NOMO-1 treated with DMSO at 0.1 percent for 48 hours (cell line): ENCODE results near the gene STOM.
"Not testable (repeated sequence)": the region's sequence is repeated elsewhere in the genome, so short reads cannot be mapped to it uniquely, and the experiment has no call there.

Experiments used
- DNase-seq: peaks from one replicate; lab custom pipeline; 2025; ENCODE audit not compliant: unreplicated experiment; lab: John Stamatoyannopoulos, UW

STOM gene, protein sequence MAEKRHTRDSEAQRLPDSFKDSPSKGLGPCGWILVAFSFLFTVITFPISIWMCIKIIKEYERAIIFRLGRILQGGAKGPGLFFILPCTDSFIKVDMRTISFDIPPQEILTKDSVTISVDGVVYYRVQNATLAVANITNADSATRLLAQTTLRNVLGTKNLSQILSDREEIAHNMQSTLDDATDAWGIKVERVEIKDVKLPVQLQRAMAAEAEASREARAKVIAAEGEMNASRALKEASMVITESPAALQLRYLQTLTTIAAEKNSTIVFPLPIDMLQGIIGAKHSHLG

DNA sequence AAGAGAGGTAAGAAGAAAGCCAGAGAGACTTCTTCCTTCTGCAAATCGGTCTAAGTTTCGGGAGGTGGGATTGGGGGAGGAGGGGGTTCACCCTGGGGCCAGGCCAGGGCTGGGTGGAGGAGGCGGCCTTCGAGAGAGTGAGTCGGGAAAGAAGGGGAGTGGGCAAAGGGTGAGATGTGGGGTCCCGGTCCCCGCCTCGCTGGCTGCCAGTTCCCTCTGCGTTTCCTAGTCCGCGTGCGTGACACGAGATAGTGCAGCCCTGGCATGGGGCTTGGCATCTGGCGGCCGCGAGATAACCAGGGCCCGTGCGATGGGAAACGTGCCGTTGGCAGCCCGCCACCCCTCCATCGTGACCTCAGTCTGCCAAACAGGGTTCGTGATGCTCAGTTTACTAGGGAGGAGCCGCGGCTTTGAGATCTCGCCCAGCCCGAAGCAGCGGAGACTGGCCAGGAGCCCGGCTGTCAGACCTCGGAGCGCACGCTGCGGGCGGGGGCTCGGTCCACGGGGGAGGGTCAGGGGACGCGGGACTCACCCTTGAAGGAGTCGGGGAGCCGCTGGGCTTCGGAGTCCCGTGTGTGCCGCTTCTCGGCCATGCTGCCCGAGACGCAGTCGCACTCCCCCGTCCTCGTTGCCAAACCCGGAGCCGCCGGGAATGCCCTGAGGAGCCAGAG, at the start of gene STOM:
Gene STOM, minus strand, starts transcription at position 656 of the 671 bp plus-strand sequence. Its CDS starts 63 bp downstream, at position 593.
- peak; percentile 65 for DNase-seq

DNA sequence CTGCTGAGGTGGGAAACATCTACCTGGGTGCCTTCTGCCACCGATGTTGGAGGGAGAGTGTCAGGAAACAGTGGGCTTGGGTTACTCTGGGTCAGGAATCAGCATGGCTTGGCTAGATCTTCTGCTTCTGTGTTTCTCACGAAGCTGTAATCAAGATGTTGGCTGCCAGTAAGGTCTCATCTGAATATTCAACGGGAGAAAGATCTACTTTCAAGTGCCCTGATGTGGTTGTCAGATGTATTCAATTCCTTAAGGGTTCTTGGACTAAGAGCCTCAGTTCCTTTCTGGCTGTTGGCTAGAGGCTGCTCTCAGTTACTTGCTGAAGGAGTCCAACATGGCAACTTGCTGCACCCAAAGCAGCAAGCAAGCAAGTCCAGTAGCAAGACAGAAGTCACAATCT, 41.9 kb upstream of the STOM start:
- DNase-seq = no peak

- no peak for DNase-seq
These were observed 35.8 kb upstream of the STOM start for GRCh38 chr9:121405899-121406298.

DNA sequence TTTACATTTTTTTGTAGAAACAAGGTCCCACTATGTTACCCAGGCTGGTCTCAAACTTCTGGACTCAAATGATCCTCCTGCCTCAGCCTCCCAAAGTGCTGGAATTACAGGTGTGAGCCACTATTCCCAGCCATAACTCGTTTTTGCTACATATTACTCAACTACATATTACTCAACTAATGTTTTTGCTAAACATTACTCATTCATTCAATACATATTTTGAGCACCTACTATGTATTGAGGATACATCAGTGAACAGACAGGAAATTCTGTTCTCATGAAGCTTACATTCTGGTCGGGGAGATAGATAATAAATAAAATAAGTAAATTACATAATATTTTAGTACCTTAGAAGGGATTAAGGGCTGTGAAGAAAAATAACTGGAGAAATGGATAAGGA, 34.9 kb upstream of the STOM start:
- no peak for DNase-seq

DNA sequence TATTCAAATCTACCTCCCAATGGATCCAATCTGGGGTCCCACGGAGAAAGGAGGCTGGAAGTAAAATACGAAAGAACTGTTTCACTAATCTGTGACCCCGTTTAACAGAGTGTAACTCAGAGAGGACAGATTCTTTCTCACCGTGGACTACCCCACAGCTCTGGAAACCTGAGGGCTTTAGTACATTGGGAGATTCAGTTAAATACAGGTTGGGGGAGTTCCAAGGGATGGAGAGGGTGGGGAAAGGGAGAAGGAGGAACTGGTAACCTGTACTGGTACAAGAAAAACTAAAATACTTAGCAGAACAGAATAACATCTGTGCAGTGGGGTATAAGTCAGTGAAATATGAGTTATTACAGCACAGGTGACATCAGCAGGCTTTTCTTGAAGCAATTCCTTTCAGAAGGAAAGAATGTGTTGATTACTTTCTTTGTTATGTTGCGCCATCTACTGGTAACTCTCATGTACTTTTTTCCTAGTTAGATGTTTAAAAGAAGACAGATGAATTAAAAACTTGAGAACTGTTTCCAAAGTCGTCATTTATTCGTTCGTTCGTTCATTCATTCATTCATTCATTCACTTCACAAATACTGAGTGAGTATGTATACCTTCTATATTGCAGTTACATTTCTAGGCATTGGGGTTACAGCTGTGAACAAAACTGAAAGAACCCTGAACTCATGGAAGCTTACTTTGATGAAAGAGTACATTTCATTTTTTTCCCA, 30.0 kb upstream of the STOM start:
- peak; percentile 69 for DNase-seq

GRCh38 chr9:121399126-121399882, 29.3 kb upstream of the STOM start:
- DNase-seq = no peak

- DNase-seq = no peak
These were observed 28.3 kb upstream of the STOM start for GRCh38 chr9:121398374-121398773.

DNA sequence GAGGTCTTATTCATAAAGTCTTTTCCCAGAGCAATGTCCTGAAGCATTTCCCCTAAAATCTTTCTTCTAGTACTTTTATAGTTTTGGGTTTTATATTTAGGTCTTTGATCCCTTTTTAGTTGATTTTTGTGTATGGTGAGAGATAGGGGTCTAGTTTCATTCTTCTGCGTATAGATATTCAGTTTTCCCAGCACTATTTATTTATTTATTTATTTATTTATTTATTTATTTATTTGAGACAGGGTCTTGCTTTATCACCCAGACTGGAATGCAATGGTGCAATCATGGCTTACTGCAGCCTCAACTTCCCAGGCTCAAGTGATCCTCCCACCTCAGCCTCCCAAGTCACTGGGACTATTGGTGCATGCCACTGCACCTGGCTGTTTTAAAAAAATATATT, 27.2 kb upstream of the STOM start:
- DNase-seq = not testable (repeated sequence)

DNA sequence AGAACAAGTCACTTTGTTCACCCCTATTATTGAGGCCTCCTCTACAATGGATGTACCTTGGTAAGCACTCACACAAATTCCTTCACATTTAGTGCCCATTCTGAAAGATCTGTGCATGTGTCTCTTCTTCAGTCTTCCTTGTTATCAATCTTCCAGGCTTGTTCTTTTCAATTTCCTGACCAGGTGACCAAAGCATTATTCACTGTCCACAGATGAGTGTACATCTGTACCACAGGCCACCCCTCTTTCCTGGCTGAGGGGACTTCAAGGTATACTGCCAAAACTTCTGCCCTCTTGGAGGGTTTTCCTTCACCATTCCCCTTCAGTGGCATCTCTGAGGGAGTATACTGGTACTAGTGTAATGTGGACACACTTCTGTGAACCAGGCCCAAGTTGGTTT, 25.5 kb upstream of the STOM start:
- DNase-seq = no peak

DNA sequence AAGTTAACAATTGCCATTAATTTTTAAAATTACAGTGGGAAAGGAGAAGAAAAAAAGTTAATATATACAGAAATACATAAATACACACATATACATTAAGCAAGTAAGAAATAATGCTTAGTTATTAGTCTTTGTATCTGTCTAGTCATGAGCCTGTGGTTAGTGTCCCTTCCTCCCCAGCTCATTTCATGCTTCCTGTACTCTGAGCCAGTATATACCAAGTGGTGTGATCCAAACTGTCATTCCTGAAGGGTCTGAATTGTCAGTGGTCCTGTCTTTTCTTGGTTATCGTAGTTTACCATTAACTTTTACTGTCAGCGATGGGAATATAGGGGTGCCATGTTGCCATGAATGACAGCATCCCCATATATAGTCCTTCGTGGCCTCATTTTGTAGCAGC, 24.2 kb upstream of the STOM start:
- DNase-seq = no peak

DNA sequence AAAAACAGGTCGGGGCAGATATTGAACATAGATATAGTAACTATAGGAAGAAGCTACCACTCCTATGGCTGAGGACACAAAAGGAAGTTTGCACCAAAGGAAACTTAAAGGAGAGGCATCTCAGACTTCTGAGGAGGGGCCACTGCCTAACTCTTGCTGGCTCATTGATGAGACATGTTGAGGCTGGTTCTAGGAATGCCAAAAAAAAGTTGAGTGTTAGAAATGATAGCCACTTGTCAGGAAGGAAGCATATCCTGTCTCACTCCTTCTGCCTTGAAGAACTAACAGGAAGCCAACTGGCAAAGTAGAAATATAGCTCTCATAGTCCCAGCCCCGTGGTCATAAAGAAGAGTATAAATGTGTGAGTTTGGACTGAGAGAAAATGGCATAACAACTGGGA, 23.3 kb upstream of the STOM start:
- no peak for DNase-seq

GRCh38 chr9:121390372-121390771, 20.3 kb upstream of the STOM start:
- no peak for DNase-seq

DNA sequence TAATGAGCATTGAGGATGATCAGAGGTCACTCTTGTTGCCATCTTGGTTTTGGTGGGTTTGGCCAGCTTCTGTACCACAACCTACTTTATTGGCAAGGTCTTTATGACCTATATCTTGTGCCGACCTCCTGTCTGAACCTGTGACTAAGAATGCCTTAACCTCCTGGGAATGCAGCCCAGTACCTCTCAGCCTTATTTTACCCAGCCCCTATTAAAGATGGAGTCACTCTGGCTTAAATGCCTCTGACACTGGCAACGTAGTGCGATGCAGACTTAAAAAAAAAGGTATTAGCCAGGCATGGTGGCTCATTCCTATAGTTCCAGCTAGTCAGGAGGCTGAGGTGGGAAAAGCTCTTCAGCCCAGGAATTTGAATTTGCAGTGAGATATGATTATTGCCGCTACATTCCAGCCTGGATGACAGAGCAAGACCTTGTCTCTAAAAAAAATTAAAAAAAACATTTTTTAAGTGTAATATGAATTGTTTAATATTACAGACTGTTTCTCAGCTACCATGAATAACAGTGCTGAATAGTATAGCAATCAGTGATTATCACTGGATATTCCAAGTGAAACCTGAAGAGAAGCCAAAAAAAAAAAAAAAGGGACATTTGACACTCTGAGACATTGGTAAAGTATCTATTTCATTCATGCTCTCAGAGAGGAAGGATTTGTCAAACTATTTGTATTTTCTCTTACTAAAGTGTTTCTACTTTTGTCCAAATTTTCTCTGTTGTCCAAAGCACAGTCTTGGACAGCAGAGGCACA, 18.3 kb upstream of the STOM start:
- no peak for DNase-seq

GRCh38 chr9:121386442-121387175, 16.6 kb upstream of the STOM start:
- DNase-seq = no peak

DNA sequence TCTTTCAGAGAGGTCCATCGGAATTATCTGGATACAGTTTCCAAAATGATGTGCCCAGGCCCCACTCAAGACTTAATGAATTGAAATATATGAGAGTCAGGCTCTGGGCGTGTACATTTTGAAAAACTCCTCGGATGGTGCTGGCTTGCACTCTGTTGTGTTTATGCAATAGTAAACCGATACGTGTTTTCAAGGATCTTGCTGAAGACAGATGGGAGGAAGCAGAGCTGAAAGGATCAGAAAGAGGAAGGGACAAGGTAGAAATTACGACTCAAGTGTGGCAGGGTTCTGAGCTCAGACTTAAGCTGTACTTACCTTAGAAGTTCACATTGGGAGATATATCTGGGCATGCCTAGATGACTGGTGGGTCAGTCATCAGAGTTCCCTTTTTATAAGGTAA, 13.7 kb upstream of the STOM start:
- peak; percentile 83 for DNase-seq

GRCh38 chr9:121380846-121381245, 10.8 kb upstream of the STOM start:
- no peak for DNase-seq

DNA sequence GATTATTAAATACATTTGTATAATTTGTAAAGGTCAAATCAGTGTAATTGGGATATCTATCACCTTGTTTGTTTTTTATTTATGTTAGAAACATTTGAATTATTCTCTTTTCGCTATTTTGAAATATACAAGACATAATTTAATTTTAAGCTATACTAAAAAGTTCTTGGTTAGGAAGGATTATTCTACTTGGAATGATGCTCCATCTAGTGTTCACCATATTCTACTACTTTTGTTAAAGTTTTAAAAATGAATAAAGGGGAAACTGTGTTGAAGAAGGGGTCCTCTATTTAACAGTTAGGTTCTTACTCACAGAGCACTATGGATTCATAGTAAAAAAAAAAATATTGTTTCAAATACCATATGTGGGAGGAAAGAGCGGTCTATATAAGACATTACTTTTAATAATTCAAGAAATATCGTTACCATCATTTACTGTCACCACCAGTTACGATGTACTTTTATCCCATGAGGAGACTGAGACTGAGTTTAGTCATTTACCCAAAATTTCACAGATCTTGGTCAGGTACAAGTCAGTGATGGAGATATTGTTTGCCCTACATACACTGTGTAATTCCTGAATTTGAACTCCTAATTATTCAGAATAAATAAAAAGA, 6.3 kb upstream of the STOM start:
- no peak for DNase-seq

GRCh38 chr9:121373011-121373729, 3.1 kb upstream of the STOM start:
- no peak for DNase-seq
